Measurements from ENCODE around the gene PCTP.

Gene PCTP

DNA sequence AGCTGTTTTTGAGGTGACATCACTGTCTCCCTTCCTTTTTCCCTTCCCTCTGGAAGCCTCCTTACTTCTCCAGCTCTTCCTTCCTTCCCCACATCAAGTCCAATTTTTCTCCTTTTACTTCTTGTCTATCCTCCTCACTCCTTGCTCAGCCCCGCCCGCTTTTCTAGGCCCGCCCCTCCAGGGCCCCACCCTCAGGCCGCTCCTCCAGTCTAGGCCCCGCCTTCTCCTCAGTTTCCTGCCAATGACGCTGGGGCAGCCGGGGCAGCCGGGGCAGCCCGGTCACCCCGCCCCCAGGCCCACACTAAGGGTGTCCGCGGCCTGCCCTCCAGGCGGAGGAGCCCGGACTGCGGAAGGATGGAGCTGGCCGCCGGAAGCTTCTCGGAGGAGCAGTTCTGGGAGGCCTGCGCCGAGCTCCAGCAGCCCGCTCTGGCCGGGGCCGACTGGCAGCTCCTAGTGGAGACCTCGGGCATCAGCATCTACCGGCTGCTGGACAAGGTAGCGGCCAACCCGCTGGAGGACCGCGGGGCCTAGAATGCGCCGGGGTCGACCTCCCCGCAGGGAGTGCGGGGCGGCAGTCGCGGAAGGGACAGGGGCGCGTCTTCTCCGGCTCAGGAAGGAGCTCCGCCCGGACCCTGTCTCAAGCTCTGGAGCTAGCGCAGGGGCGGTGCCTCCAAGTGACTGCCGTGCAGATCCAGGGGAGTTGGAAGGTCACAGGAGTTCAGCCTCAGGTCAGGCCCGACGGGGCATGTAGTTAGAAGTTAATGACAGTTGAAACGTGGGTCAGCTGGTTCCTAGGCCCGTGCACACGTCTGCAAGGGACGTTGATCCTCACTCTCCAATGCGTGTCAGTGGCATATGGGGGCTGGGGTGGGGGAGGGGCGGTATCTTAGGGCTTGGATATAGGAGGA lies at the start of gene PCTP:
PCTP (plus strand) TSS at position 302 of the 908 bp plus-strand sequence; CDS start at position 355, 53 bp downstream.
- peak; percentile 86 for DNase-seq

- DNase-seq: no peak
Measured at GRCh38 chr17:55702150-55702549, 48.7 kb upstream of the PCTP start.

DNA sequence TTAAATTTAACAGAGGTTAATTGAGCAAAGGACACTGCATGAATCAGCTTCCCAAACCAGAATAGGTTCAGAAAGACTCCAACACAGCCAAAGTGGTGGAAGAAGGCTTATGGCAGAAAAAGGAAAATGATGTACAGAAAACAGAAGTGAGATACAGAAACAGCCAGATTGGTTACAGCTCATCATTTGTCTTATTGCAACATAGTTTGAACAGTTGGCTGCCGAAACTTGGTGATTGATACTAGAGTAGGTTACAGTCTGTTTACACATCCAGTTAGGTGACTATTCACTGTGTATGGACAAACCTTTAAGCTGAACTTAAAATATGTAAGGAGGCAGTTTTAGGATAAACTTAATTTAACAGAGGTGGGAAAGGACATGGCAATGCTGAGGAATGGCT lies 46.5 kb upstream of the PCTP start:
- no peak for DNase-seq

GRCh38 chr17:55705847-55706246 lies 45.0 kb upstream of the PCTP start:
- DNase-seq: no peak

DNA sequence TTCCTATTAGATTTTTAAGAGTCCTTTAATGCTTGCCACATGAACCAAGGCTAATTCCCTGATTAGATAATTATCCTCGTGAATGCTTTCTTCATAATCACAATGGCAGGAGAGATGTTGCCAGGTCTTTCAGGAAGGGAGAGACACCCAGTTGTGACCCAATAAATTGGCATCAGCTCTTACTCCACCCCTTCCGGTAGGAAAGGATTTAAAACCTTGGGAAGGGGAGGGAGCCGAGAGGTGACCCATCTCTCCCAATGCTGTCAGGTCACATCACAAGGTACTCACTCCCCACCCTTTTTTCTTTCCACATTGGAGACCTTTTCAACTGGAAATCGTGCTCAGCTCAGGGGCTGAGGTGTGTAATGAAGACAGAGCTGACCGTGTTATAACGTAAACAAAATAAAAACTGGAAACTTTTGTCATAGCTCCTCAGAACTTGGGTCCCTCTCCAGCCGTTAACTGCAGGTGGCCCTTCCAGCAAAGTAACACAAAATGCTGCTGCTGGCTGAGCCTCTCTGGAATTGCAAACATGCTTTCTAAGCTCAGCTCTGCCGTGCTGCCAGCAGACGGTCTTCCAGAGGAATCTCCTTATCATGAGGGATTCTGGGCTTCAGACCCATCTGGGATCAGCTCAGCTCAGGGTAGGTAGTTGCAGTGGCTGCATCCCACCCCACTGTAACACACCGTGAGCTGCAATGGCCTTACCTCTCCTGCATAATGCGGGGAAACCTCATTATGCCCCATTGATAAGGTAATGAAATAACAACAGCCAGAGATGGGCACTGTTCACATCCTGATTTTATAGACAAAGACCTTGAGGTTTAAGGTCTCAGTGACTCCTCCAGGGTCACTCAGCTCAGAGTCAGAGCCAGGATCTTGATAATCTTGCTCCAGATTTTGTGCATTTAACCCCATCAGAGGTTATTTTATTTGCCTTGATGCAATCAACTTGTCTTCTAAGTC lies 43.8 kb upstream of the PCTP start:
- DNase-seq: no peak

- no peak for DNase-seq
Measured at GRCh38 chr17:55708175-55708974, 42.5 kb upstream of the PCTP start.

- no peak for DNase-seq
Measured at GRCh38 chr17:55709440-55709839, 41.4 kb upstream of the PCTP start.

DNA sequence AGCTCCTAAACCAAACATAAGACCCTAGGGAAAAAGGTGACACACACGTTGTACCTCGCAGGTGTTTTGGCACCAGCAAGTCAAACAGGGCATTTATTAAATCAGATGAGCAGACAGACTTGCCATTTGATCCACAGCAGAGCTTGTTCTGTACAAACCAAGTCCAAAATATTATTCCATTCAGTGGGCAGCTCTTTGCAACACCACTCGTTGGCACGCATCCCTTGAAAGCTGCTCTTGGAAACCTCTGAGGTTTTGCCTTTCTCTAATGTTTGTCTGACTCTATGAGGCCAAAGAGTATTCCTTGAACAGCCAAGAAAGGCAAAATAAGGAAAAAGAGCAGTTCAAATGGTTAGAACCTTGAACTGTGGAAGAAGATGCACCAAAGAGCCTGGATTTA lies 40.9 kb upstream of the PCTP start:
- no peak for DNase-seq

GRCh38 chr17:55710410-55710809 lies 40.4 kb upstream of the PCTP start:
- DNase-seq: no peak

DNA sequence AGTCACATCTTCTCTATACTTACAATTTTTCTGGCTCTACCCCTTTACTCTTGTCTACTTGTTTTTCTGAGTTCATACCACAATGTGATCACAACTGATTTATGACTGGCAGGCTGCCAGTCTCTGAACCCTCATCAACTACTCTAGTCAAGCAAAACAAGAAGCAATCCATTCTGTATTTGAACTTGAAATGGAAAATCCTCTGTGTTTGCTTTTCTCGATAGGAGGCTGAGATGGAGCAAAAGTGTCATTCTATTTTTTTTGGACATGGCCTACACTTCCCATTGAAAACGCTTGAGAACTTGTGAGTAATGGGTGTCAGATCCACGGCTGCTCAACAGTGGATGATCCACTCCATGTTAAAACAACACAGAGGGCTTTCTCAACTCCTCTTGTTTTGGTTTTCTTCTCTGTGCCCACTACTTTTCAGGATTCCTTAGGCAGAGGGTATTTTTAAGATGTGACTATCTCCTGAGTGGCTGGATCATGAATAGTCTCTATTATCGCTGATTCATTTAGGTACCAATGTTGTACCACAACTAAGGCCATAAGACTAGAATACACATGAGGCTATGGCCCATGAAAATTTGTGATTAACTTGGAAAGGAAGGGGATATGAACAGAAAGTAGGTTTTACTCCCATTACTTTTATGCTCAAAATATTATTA lies 39.9 kb upstream of the PCTP start:
- DNase-seq: no peak

GRCh38 chr17:55717432-55717831 lies 33.4 kb upstream of the PCTP start:
- no peak for DNase-seq

GRCh38 chr17:55717898-55718735 lies 32.7 kb upstream of the PCTP start:
- peak; percentile 53 for DNase-seq

- no peak for DNase-seq
Measured at GRCh38 chr17:55720919-55721836, 29.7 kb upstream of the PCTP start.

- no peak for DNase-seq
Measured at GRCh38 chr17:55722016-55722736, 28.7 kb upstream of the PCTP start.

GRCh38 chr17:55722742-55723487 lies 27.9 kb upstream of the PCTP start, which contains the start of gene TMEM100:
Gene TMEM100, minus strand, starts transcription at chr17:55722864. Its CDS starts 1,794 bp downstream, at chr17:55721070.
- DNase-seq: no peak

DNA sequence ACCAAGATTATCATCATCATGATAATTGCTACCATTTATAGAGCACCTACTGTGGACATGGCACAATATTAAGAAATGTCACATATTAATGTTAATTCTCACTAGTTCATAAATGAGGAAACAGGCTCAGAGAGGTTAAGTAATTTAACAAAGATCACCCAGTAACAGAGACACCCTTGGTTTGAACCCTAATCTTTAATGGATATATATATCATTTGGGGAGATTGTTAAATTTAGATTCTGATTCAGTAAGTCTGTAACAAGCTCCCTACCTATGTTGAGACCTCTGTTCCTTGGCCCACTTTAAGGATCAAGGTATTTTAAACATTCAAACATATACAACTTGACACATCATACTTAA lies 27.4 kb upstream of the PCTP start:
- no peak for DNase-seq

DNA sequence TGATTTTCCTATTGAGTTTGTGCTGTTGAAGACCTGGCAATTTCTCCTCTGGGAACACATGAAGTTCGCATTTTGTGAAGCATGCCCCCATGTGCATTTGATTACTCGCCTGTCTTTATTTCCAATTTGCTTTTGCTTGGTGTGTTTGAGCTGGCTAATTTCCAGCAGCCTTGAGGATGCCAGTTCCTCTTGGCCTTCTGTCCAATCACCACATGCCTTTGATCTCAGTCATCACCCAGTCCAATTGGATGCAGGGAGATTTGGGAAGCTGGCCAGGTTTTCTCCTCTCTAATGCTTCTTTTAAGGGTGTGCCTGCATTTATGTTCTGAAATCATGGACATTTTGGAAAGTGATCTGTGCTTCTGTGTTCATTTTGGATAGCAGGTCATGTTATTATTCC lies 24.4 kb upstream of the PCTP start:
- DNase-seq: no peak

DNA sequence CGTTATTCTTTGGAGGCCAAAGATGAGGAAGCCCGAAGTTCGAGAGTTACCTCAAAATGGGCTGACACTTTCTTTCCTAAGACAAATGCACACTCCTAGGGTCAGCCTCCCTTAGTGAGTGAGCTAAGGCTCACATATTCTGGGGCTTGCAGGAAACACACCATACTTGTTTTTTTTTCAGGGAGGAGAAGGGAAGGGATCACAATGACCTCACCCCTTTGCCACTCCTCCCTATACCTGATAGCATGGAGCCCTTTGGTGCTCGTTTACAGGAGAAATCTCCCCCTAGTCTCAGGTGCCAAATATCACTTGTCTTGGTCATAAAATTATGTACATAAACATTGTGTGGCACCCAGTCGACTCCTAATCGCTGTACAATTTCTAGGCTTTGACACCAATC lies 23.6 kb upstream of the PCTP start:
- no peak for DNase-seq

DNA sequence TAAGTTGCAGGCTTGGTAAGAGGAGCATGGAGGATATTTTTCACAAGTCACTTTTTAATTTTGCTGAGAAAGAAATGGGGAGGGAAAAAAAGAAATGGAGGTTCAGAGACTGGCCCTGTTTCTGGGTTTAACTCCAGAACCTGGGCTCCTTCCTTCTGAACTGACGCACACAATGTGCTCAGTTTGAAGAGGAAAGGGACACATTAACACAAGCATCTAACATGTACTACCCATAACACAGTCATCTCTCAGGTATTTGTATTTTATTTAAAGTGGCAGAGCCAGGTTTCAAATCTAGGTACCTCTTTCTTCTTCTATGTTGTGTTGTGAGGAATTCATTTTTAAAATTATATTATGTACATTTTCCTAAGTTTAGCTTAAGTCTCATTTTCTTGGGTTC lies 22.9 kb upstream of the PCTP start:
- DNase-seq: no peak
